ENCODE data around the gene HSPA5. TPM values are rescaled to one million over a fixed set of nuclear protein-coding genes. Genes with fewer than 3 reads are reported as not detected.
"Not testable (repeated sequence)": the region's sequence is repeated elsewhere in the genome, so short reads cannot be mapped to it uniquely, and the experiment has no call there.

The HSPA5 gene
- total and polyA plus RNA-seq, 2 donors (not counting 1 experiment from before 2014, with no cell fraction given): 40.1 to 94.5 TPM

DNA sequence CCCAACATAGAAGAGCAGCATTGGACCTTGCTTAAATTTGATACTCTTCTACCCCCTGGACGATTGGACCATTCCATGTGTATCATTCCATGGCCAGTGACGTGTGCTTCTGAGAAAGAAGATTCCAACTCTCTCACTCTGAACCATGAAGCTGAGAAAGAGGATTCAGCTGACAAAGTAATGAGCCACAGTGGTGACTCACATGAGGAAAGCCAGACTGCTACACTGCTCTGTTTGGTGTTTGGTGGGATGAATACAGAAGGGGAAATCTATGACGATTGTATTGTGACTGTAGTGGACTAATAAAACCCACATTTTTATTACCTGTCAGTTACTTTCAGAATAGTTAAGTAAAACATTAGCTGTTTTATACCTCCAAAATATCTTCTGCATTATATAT is 7.5 kb downstream of the HSPA5 start:
- Histone ChIP-seq H3K36me3 (replicated peaks in 1 of 2; ENCODE audit: control extremely low read depth in 1 of 2, control insufficient read depth in 1 of 2, extremely low read depth in 1 of 2, insufficient read depth in 2 of 2, low read length in 1 of 2) (peaks cover 8 to 55% of the 10 kb centered on the region in 2 experiments), H3K79me2 (ENCODE audit: control insufficient read depth, insufficient read depth, low read length) (peaks cover 33% of the 10 kb centered on the region), H3K9ac (ENCODE audit: low read length) (no peak overlapping the region), H3K4me3 (ENCODE audit: control extremely low read depth in 1 of 5, extremely low read depth in 1 of 5, insufficient read depth in 1 of 5, low read depth in 2 of 5, low read length in 4 of 5) (no peak overlapping the region), H3K27ac (ENCODE audit: low read length in 2 of 2) (no peak overlapping the region), H3K9me3 (ENCODE audit: control extremely low read depth in 1 of 3, control insufficient read depth in 2 of 3, insufficient read depth in 1 of 3, low read length in 2 of 3) (no peaks in the 10 kb centered on the region), H2AFZ (ENCODE audit: insufficient read depth, low read depth, low read length, poor library complexity, severe bottlenecking) (no peak overlapping the region), H3K4me2 (replicated peaks; ENCODE audit: low read depth, low read length, poor library complexity, severe bottlenecking) (no peak overlapping the region), H3K27me3 (replicated peaks in 1 of 4; ENCODE audit: control extremely low read depth in 1 of 4, control insufficient read depth in 3 of 4, insufficient read depth in 4 of 4, low read length in 3 of 4) (no peaks in the 10 kb centered on the region), H4K20me1 (ENCODE audit: control insufficient read depth, insufficient read depth, low read length, poor library complexity, severe bottlenecking) (peaks cover 9% of the 10 kb centered on the region), H3K4me1 (ENCODE audit: control insufficient read depth in 2 of 2, insufficient read depth in 2 of 2, low read length in 2 of 2) (peaks cover 11 to 12% of the 10 kb centered on the region in 2 donors)
- DNase-seq: no peak
- Mint-ChIP-seq H3K4me1 (peaks cover 33% of the 10 kb centered on the region), H3K4me3 (no peak overlapping the region), H3K9me3 (ENCODE audit: insufficient read depth) (no peaks in the 10 kb centered on the region), H3K27ac (no peak overlapping the region), H3K27me3 (no peaks in the 10 kb centered on the region)
- POLR2A ChIA-PET: interaction anchor here (0.5 kb wide), 1 partner anchor 69 kb away, joined by 6 read pairs; no protein-coding TSS in a partner anchor
- 86% methylated on average over 1 of the region's 3 CpGs for WGBS (ENCODE audit: insufficient coverage)
- TF ChIP-seq, protein P1, sequence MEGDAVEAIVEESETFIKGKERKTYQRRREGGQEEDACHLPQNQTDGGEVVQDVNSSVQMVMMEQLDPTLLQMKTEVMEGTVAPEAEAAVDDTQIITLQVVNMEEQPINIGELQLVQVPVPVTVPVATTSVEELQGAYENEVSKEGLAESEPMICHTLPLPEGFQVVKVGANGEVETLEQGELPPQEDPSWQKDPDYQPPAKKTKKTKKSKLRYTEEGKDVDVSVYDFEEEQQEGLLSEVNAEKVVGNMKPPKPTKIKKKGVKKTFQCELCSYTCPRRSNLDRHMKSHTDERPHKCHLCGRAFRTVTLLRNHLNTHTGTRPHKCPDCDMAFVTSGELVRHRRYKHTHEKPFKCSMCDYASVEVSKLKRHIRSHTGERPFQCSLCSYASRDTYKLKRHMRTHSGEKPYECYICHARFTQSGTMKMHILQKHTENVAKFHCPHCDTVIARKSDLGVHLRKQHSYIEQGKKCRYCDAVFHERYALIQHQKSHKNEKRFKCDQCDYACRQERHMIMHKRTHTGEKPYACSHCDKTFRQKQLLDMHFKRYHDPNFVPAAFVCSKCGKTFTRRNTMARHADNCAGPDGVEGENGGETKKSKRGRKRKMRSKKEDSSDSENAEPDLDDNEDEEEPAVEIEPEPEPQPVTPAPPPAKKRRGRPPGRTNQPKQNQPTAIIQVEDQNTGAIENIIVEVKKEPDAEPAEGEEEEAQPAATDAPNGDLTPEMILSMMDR (IDR thresholded peaks at IDR 0.05): no peak
- TF ChIP-seq EZH2 (IDR thresholded peaks at IDR 0.05; ENCODE audit: borderline replicate concordance, insufficient read depth, low read depth, low read length, poor library complexity, severe bottlenecking): no peak
- intact Hi-C loops (cut with micrococcal nuclease): no loop called here
- no peak for ATAC-seq (ENCODE audit: low read depth)
- CTCF ChIA-PET: interaction anchor here (0.7 kb wide), 1 partner anchor 86 kb away, joined by 3 read pairs; no protein-coding TSS in a partner anchor

DNA sequence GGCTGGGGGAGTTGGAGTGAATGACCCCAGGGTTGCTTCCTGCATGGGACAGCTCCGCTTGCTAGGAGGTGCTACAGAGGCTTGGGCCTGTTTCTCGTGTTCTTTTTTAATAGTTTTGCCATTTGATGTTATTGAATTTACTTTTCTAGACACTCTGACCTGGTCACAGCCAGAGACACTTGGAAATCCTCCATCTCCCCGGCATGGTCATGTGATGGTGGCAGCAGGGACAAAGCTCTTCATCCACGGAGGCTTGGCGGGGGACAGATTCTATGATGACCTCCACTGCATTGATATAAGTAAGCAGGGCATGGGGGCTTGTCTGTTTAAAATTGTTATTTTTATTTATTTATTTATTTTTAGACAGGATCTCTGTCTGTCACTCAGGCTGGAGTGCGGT is 13.4 kb downstream of the HSPA5 start:
- CTCF ChIA-PET: no interaction called here
- POLR2A ChIA-PET: no interaction called here
- H3K9me3 Mint-ChIP-seq (ENCODE audit: insufficient read depth): no peaks in the 10 kb centered on the region

DNA sequence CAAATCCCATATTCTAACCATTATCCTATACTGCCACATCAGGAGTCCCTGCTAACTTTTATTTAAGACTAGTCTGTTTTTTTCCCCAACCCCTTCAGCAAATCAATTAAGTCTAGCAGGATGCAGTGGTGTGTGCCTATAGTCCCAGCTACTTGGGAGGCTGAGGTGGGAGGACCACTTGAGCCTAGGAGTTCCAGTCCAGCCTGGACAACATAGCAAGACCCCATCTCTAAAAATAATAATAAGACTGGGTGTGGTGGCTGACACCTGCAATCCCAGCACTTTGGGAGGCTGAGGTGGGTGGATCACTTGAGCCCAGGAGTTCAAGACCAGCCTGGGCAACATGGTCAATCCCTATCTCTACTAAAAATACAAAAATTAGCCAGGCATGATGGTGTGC is 16.3 kb downstream of the HSPA5 start:
- H3K79me2 ChIP-seq (ENCODE audit: control insufficient read depth, insufficient read depth, low read length); CTCF ChIA-PET; H3K27me3 Mint-ChIP-seq; ATAC-seq (ENCODE audit: low read depth); H4K20me1 ChIP-seq (ENCODE audit: control insufficient read depth, insufficient read depth, low read length, poor library complexity, severe bottlenecking); H3K4me3 Mint-ChIP-seq; H3K4me1 ChIP-seq (ENCODE audit: control insufficient read depth in 2 of 2, insufficient read depth in 2 of 2, low read length in 2 of 2); H3K4me3 ChIP-seq (ENCODE audit: control extremely low read depth in 1 of 5, extremely low read depth in 1 of 5, insufficient read depth in 1 of 5, low read depth in 2 of 5, low read length in 4 of 5); H3K27ac Mint-ChIP-seq; POLR2A ChIA-PET; H3K9ac ChIP-seq (ENCODE audit: low read length); H3K4me2 ChIP-seq (replicated peaks; ENCODE audit: low read depth, low read length, poor library complexity, severe bottlenecking); intact Hi-C loops (cut with micrococcal nuclease); H3K4me1 Mint-ChIP-seq; H3K27ac ChIP-seq (ENCODE audit: low read length in 2 of 2); H3K9me3 Mint-ChIP-seq (ENCODE audit: insufficient read depth); DNase-seq; H2AFZ ChIP-seq (ENCODE audit: insufficient read depth, low read depth, low read length, poor library complexity, severe bottlenecking); H3K9me3 ChIP-seq (ENCODE audit: control extremely low read depth in 1 of 3, control insufficient read depth in 2 of 3, insufficient read depth in 1 of 3, low read length in 2 of 3); H3K27me3 ChIP-seq (replicated peaks in 1 of 4; ENCODE audit: control extremely low read depth in 1 of 4, control insufficient read depth in 3 of 4, insufficient read depth in 4 of 4, low read length in 3 of 4): not testable (repeated sequence)
- H3K36me3 ChIP-seq (replicated peaks in 1 of 2; ENCODE audit: control extremely low read depth in 1 of 2, control insufficient read depth in 1 of 2, extremely low read depth in 1 of 2, insufficient read depth in 2 of 2, low read length in 1 of 2): peaks cover 0 to 20% of the 10 kb centered on the region in 2 experiments

More for the DNA sequence above, 13.4 kb downstream of the HSPA5 start:
- Histone ChIP-seq H3K36me3 (replicated peaks in 1 of 2; ENCODE audit: control extremely low read depth in 1 of 2, control insufficient read depth in 1 of 2, extremely low read depth in 1 of 2, insufficient read depth in 2 of 2, low read length in 1 of 2) (peaks cover 0 to 15% of the 10 kb centered on the region in 2 experiments), H4K20me1 (ENCODE audit: control insufficient read depth, insufficient read depth, low read length, poor library complexity, severe bottlenecking) (no peaks in the 10 kb centered on the region), H3K4me1 (ENCODE audit: control insufficient read depth in 2 of 2, insufficient read depth in 2 of 2, low read length in 2 of 2) (no peaks in the 10 kb centered on the region), H3K9ac (ENCODE audit: low read length) (no peak overlapping the region), H3K4me3 (ENCODE audit: control extremely low read depth in 1 of 5, extremely low read depth in 1 of 5, insufficient read depth in 1 of 5, low read depth in 2 of 5, low read length in 4 of 5) (no peak overlapping the region), H3K27me3 (replicated peaks in 1 of 4; ENCODE audit: control extremely low read depth in 1 of 4, control insufficient read depth in 3 of 4, insufficient read depth in 4 of 4, low read length in 3 of 4) (no peaks in the 10 kb centered on the region), H3K27ac (ENCODE audit: low read length in 2 of 2) (no peak overlapping the region), H3K4me2 (replicated peaks; ENCODE audit: low read depth, low read length, poor library complexity, severe bottlenecking) (no peak overlapping the region), H3K79me2 (ENCODE audit: control insufficient read depth, insufficient read depth, low read length) (no peaks in the 10 kb centered on the region), H3K9me3 (ENCODE audit: control extremely low read depth in 1 of 3, control insufficient read depth in 2 of 3, insufficient read depth in 1 of 3, low read length in 2 of 3) (no peaks in the 10 kb centered on the region), H2AFZ (ENCODE audit: insufficient read depth, low read depth, low read length, poor library complexity, severe bottlenecking) (no peak overlapping the region)
- DNase-seq: no peak
- ATAC-seq (ENCODE audit: low read depth): no peak
- no peak for TF ChIP-seq EZH2 (IDR thresholded peaks at IDR 0.05; ENCODE audit: borderline replicate concordance, insufficient read depth, low read depth, low read length, poor library complexity, severe bottlenecking)
- TF ChIP-seq, protein P1 (IDR thresholded peaks at IDR 0.05): no peak
- Mint-ChIP-seq H3K4me3 (no peak overlapping the region), H3K27ac (no peak overlapping the region), H3K27me3 (no peaks in the 10 kb centered on the region), H3K4me1 (no peaks in the 10 kb centered on the region)
- 100% methylated on average over 1 of the region's 6 CpGs for WGBS (ENCODE audit: insufficient coverage)
- intact Hi-C loops (cut with micrococcal nuclease): no loop called here
